ENCODE data around the gene GNA15.

- TF ChIP-seq, protein P1, sequence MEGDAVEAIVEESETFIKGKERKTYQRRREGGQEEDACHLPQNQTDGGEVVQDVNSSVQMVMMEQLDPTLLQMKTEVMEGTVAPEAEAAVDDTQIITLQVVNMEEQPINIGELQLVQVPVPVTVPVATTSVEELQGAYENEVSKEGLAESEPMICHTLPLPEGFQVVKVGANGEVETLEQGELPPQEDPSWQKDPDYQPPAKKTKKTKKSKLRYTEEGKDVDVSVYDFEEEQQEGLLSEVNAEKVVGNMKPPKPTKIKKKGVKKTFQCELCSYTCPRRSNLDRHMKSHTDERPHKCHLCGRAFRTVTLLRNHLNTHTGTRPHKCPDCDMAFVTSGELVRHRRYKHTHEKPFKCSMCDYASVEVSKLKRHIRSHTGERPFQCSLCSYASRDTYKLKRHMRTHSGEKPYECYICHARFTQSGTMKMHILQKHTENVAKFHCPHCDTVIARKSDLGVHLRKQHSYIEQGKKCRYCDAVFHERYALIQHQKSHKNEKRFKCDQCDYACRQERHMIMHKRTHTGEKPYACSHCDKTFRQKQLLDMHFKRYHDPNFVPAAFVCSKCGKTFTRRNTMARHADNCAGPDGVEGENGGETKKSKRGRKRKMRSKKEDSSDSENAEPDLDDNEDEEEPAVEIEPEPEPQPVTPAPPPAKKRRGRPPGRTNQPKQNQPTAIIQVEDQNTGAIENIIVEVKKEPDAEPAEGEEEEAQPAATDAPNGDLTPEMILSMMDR (IDR thresholded peaks at IDR 0.05; ENCODE audit: insufficient read depth, low read length): no peak
- TF ChIP-seq POLR2AphosphoS5 (IDR thresholded peaks at IDR 0.05; ENCODE audit: low read depth) (no peak), REST (IDR thresholded peaks at IDR 0.05; ENCODE audit: insufficient replicate concordance, low read depth) (no peak), GABPA (IDR thresholded peaks at IDR 0.05; ENCODE audit: low read depth) (no peak), SPI1 (IDR thresholded peaks at IDR 0.05; ENCODE audit: borderline replicate concordance, low read depth) (no peak)
These were observed 52.1 kb downstream of the GNA15 start for GRCh38 chr19:3187662-3188511.

Data from HL-60 (cell line).